Measurements from ENCODE around the gene SMOC2. TPM values are rescaled to one million over a fixed set of nuclear protein-coding genes. Genes with fewer than 3 reads are reported as not detected.
"Not testable (repeated sequence)": the region's sequence is repeated elsewhere in the genome, so short reads cannot be mapped to it uniquely, and the experiment has no call there.

Gene SMOC2
- total RNA-seq, 1 experiment from 2014 or later: 0.45 TPM

DNA sequence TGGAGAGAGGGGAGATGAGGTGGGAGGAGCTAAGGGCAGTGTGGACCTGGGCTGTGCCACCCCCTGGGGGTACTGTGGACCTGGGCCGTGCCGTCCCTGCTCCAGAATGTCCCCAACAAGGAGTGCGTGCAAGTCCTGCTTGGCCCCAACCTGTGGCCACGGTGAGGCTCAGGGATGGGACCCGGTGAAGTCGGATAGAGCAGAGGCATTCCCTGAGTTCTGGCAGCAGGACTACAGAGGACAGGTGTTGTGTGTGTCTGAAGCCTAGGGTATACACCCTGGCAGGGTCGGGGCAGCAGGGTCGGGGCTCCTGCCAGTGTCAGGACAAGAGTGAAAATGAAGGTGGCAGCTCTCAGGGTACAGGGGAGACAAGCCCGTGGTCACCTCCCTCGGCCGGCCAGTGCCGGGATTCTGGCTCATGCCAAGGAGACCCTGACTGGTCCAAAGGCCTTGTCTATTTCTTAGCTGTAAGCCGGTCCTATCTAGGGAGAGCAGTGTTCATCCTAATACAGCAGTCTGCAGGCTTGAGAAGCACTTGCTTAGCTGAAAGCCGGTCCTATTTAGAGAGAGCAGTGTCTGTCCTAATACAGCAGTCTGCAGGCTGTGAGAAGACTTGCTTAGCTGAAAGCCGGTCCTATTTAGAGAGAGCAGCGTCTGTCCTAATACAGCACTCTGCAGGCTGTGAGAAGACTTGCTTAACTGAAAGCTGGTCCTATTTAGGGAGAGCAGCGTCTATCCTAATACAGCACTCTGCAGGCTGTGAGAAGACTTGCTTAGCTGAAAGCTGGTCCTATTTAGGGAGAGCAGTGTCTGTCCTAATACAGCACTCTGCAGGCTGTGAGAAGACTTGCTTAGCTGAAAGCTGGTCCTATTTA, 95.9 kb downstream of the SMOC2 start:
- Histone ChIP-seq H3K4me3 (ENCODE audit: insufficient read depth, low read depth, low read length) (no peak overlapping the region), H3K36me3 (replicated peaks; ENCODE audit: control insufficient read depth, insufficient read depth, low read length) (no peaks in the 10 kb centered on the region), H3K27me3 (ENCODE audit: control insufficient read depth, insufficient read depth, low read length) (no peaks in the 10 kb centered on the region)
- peak; percentile 33 for DNase-seq

DNA sequence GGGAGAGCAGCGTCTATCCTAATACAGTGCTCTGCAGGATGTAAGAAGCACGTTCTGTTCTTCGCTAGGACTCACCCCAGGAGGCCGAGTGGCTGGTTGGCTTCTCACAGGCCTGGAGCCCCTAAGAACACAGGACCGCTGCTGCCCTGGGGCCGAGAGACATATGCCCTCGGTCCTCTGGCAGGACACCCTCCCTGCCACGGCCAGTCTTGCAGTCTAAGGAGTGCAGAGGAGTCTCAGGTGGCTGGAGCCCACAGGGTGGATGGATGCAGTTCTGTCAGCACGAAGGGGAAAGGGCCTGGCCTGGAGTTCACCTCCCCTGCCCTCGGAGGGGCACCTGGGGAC, 96.5 kb downstream of the SMOC2 start:
- no peaks in the 10 kb centered on the region for H3K27me3 ChIP-seq (ENCODE audit: control insufficient read depth, insufficient read depth, low read length)
- no peaks in the 10 kb centered on the region for H3K36me3 ChIP-seq (replicated peaks; ENCODE audit: control insufficient read depth, insufficient read depth, low read length)
- DNase-seq: peak; percentile 57
- no peak overlapping the region for H3K4me3 ChIP-seq (ENCODE audit: insufficient read depth, low read depth, low read length)

DNA sequence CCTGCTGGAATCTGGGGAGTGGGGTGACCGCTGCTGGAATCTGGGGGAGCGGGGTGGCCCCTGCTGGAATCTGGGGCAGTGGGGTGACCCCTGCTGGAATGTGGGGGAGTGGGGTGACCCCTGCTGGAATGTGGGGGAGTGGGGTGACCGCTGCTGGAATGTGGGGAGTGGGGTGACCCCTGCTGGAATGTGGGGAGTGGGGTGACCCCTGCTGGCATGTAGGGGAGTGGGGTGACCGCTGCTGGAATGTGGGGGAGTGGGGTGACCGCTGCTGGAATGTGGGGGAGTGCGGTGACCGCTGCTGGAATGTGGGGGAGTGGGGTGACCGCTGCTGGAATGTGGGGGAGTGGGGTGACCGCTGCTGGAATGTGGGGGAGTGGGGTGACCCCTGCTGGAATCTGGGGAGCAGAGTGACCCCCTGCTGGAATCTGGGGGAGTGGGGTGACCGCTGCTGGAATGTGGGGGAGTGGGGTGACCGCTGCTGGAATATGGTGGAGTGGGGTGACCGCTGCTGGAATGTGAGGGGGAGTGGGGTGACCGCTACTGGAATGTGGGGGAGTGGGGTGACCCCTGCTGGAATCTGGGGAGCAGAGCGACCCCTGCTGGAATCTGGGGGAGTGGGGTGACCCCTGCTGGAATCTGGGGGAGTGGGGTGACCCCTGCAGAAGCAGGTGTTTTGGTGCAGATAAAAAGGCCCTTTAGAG, 97.4 kb downstream of the SMOC2 start:
- not testable (repeated sequence) for H3K36me3 ChIP-seq (replicated peaks; ENCODE audit: control insufficient read depth, insufficient read depth, low read length); H3K27me3 ChIP-seq (ENCODE audit: control insufficient read depth, insufficient read depth, low read length); H3K4me3 ChIP-seq (ENCODE audit: insufficient read depth, low read depth, low read length); DNase-seq

DNA sequence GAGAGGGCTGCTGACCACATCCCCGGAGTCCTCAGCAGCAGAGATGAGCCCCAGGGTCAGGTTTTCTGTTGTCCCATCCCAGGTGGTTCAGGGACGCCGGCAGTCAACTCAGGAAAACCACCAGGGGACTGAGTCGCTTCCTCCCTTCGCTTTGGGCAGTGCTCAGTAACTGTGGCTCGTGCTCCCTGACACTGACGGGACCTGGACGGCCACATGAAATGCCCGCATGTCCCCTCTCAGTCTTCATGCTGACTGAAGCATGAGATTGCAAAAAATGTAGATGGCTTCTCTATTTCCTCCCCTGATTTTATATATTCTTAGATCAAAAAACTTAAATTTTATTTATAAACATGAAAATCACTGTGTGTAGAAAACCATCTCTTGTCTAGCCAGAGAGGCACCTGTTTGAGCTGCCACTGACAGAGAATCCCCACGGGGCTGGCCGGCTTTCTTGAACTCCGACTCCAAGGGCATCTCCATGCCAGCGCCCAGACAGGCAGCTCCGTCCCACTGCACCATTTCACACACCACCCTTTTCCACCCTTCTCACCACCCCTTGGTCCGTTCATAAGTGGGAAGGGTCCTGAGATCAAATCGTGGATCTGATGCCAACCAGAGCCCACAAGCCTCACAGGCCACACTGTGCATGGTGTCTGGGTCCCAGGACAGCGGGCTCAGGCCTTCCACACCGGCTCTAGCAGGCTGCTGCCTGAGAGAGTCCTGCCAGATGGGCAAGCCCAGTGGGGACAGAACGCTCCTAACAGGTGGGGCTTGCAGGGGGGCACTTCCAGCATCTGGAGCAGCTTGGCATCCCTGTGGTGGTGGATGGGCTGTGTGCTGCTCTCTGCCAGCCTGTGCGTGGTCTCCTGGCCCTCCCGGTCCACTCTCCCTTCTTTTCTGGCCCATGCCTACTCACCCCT, 98.2 kb downstream of the SMOC2 start:
- peak; percentile 61 for DNase-seq
- H3K27me3 ChIP-seq (ENCODE audit: control insufficient read depth, insufficient read depth, low read length): no peaks in the 10 kb centered on the region
- H3K36me3 ChIP-seq (replicated peaks; ENCODE audit: control insufficient read depth, insufficient read depth, low read length): no peaks in the 10 kb centered on the region
- no peak overlapping the region for H3K4me3 ChIP-seq (ENCODE audit: insufficient read depth, low read depth, low read length)

DNA sequence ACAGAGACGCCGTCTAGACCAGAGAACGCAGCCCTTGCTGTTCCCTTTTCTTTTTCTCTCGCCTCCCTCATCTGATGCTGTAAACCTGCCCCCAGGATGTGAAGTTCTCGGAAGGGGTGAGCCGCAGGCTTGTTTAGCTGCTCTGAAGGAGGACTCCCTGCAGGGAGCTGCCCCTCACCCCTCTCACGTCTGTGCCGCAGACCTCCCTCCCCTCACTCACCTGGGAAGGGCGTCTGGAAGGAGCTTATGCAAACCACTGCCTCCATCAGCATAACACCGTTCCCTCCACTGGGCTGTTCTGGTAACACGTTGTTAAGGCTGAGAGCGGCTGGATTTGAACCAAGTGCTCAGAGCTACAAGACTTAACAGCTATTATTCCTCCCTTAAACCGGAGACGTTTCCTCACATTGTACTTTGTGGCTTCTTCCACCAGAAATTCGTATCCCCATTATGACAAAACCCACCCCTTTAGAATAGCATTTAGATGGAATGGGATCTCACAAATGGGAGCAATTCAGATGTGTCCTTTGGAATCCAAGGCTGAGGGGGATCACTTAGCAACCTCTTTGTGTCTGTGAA, 99.8 kb downstream of the SMOC2 start:
- peak; percentile 87 for DNase-seq
- no peaks in the 10 kb centered on the region for H3K27me3 ChIP-seq (ENCODE audit: control insufficient read depth, insufficient read depth, low read length)
- H3K36me3 ChIP-seq (replicated peaks; ENCODE audit: control insufficient read depth, insufficient read depth, low read length): no peaks in the 10 kb centered on the region
- H3K4me3 ChIP-seq (ENCODE audit: insufficient read depth, low read depth, low read length): no peak overlapping the region

DNA sequence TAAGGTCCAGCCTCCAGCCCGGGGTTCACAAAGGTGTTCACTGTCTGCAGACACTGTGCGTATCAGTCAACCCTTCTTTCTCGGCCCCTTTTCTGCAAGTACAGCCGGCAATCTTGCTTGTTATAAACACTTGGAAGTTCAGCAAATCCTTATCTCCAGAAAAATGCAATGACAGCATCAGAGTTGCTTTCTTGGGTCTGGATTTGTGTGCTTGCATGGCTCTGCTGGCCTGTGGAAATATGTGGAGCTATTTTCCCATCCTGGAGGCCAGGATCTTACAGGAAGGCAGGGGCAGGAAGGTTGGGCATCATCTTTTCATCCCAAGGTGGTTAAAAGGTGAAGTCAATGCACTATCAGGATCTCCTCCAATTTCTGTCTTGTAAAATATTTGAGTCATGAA, 100.3 kb downstream of the SMOC2 start:
- peak; percentile 45 for DNase-seq
- no peaks in the 10 kb centered on the region for H3K36me3 ChIP-seq (replicated peaks; ENCODE audit: control insufficient read depth, insufficient read depth, low read length)
- no peak overlapping the region for H3K4me3 ChIP-seq (ENCODE audit: insufficient read depth, low read depth, low read length)
- H3K27me3 ChIP-seq (ENCODE audit: control insufficient read depth, insufficient read depth, low read length): no peaks in the 10 kb centered on the region

DNA sequence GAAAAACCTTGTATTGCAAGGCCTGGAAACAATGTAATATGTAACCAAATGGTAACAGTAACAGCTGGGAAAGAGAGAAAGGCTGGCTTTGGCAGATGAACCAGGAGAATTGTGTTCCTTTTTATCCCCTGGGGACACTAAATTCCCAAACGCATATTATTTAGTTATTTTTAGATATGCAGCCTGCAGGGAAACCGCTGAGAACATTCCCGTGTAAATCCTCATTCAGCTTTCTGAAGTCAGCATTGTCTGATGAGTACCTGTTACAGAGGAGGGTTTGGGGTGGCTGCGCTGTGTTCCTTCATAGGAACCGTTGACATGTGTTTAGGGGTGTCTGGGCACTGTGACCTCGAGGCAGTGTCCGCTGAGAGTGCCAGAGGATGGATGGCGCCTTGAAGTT, 101.3 kb downstream of the SMOC2 start:
- Histone ChIP-seq H3K36me3 (replicated peaks; ENCODE audit: control insufficient read depth, insufficient read depth, low read length) (no peaks in the 10 kb centered on the region), H3K27me3 (ENCODE audit: control insufficient read depth, insufficient read depth, low read length) (no peaks in the 10 kb centered on the region), H3K4me3 (ENCODE audit: insufficient read depth, low read depth, low read length) (no peak overlapping the region)
- DNase-seq: peak; percentile 22

DNA sequence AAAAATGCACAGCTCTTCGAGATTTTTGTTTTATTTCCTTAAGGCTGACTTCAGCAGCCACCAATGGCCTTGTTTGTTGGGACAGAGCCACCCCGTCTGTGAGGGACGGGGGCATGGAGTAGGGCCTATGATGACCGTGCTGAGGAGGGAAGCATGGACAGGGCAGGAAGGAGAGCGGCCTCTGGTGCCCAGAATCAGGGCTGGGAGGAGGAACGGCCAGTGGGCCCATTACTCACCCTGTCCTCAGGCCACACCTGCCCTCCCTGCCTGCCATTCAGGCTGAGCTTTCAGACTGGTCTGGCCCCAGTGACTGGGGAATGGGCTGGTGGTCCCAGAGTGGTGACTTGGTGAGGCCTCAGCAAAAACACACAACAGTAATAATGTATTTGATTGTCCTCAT, 104.4 kb downstream of the SMOC2 start:
- peak; percentile 39 for DNase-seq

DNA sequence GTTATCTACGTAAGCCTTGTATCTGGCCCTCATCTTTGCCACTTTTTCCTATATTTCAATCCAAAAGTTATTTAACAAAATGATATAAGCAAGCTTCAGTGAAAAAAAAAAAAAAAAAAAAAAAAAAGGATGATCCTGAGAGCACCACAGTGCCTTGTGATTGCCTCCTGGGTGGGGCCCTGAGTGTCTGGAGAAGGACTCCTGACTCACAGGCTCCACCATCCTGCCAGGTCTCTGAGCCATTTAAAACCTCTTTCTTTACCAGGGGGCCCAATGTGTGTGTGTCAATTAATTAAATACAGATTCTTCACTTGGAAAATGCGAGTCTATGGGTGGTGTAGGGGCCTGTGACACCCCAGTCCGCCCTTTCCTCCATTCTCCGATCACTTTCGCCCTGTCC, 105.2 kb downstream of the SMOC2 start:
- H3K4me3 ChIP-seq (ENCODE audit: insufficient read depth, low read depth, low read length): no peak overlapping the region

More for the DNA sequence above, 104.4 kb downstream of the SMOC2 start:
- Histone ChIP-seq H3K36me3 (replicated peaks; ENCODE audit: control insufficient read depth, insufficient read depth, low read length) (no peaks in the 10 kb centered on the region), H3K27me3 (ENCODE audit: control insufficient read depth, insufficient read depth, low read length) (no peaks in the 10 kb centered on the region), H3K4me3 (ENCODE audit: insufficient read depth, low read depth, low read length) (no peak overlapping the region)

DNA sequence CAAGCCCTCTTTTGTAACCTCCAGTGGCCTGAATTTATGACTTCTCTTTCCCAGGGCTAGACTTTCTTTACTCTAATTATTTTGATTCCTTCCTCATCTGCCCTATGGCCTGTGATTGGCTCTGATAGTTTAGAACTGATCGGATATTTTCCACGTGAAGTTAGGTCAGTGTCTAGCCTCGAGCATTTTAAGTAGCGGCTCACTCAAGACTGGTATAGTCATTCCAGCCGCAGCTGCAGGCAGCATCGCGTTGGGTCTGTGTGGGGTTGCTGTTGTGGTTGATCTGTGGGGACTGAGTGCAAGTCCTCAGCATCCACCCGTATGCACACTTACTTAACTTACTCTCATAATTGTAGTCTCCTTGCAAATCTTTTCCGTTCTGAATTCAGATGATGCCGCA, 105.7 kb downstream of the SMOC2 start:
- no peak for DNase-seq
- Histone ChIP-seq H3K36me3 (replicated peaks; ENCODE audit: control insufficient read depth, insufficient read depth, low read length) (no peaks in the 10 kb centered on the region), H3K27me3 (ENCODE audit: control insufficient read depth, insufficient read depth, low read length) (no peaks in the 10 kb centered on the region), H3K4me3 (ENCODE audit: insufficient read depth, low read depth, low read length) (no peak overlapping the region)

More for the DNA sequence above, 105.2 kb downstream of the SMOC2 start:
- Histone ChIP-seq H3K27me3 (ENCODE audit: control insufficient read depth, insufficient read depth, low read length) (no peaks in the 10 kb centered on the region), H3K36me3 (replicated peaks; ENCODE audit: control insufficient read depth, insufficient read depth, low read length) (no peaks in the 10 kb centered on the region)
- no peak for DNase-seq

DNA sequence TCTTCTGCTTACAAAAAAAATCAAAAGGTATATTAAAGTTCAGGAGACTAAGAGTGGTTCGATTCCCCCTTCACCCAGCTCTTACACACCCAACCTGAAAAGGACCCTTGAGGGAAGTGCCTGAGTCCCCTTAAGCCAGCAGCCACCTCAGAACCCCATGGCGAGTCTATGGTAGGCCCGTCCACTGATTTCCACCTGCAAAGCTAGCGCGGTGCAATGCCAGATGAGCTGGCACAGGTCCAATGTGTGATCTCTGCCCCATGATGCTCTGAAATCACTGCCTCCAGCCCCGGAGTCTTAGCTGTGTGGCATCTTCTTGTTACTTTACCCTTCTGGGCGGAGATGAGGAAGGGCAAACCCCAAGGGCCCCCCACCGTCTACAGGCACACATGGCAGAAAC, 109.3 kb downstream of the SMOC2 start:
- DNase-seq: no peak
- Histone ChIP-seq H3K4me3 (ENCODE audit: insufficient read depth, low read depth, low read length) (no peak overlapping the region), H3K36me3 (replicated peaks; ENCODE audit: control insufficient read depth, insufficient read depth, low read length) (no peaks in the 10 kb centered on the region), H3K27me3 (ENCODE audit: control insufficient read depth, insufficient read depth, low read length) (no peaks in the 10 kb centered on the region)

DNA sequence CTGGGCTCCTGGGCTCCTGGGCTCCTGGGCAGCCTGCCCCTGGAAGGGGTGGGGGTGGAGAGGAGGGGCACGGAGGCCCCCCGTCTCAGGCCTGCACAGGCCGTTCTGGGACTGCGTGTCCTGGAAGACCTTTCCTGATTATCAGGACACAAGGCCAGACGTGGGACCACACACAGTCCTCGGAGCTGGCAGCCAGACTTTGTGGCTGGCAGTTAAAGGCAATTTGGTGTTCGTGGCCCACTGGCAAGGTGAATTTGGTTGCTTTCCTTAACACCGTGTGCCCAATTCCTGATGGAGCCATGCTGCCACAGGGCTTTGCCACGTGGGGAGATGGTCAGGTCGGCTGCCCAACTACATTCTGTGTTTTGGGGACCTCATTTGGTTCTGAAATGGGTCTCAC, 113.5 kb downstream of the SMOC2 start:
- Histone ChIP-seq H3K27me3 (ENCODE audit: control insufficient read depth, insufficient read depth, low read length) (no peaks in the 10 kb centered on the region), H3K4me3 (ENCODE audit: insufficient read depth, low read depth, low read length) (no peak overlapping the region), H3K36me3 (replicated peaks; ENCODE audit: control insufficient read depth, insufficient read depth, low read length) (no peaks in the 10 kb centered on the region)
- no peak for DNase-seq

DNA sequence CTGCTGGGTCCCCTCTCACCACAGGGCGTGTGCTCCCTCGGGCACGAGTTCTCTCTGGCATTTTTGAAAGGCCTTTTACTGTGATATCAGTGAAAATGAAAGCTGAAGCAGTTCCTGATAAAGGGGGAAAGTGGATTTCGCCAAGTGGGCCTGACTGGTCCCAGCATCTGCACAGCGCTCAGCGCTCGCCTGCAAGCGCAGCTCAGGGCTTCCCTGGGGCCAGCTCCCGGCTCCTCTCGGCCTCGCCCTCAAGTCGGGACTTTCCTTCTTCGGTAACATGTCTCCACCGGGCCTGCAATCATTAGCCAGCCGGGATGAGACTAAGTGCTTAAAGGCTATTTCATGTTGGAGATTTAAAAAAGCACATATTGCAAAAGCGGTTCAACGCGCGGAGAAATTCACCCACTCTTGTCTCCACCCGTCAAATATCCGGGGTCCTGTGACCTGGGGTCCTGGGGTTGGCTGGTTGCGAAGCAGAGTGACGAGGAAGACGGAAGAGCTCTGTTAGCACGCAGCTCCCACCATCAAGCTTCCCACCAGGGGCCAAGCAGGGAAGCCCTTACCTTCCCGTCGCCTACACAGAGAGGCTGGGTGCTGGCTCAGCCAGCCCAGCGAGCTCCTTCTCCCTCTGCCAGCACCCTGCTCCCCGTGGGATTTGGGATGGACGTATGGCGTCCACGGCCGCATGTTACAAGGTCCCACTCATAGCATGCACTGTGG, 114.1 kb downstream of the SMOC2 start:
- no peaks in the 10 kb centered on the region for H3K36me3 ChIP-seq (replicated peaks; ENCODE audit: control insufficient read depth, insufficient read depth, low read length)
- no peak overlapping the region for H3K4me3 ChIP-seq (ENCODE audit: insufficient read depth, low read depth, low read length)
- DNase-seq: peak; percentile 33
- H3K27me3 ChIP-seq (ENCODE audit: control insufficient read depth, insufficient read depth, low read length): no peaks in the 10 kb centered on the region

Measured in H7 (cell line).